Esophagus squamous epithelium (tissue), 4 donors: ENCODE data around the gene LMAN2L.

ENCODE experiments used
- POLR2A ChIP-seq, 4 donors: fragments of 450-650 bp; IDR thresholded peaks; one replicate each; pipeline ENCODE4 v1.6.1; 2017; ENCODE audit warnings: antibody characterized with exemption in 4 of 4, mild to moderate bottlenecking in 4 of 4, moderate library complexity in 3 of 4
- TF ChIP-seq, protein P1 (sequence below), 6 experiments: fragments of 450-650 bp in 4 of 6; fragments of 200-600 bp in 2 of 6; sonication (generic) in 2 of 6; IDR thresholded peaks; one replicate each; pipeline ENCODE4 v1.5.1; 2016 to 2019; ENCODE audit warnings: antibody characterized with exemption in 6 of 6, mild to moderate bottlenecking in 4 of 6, moderate library complexity in 4 of 6

DNA sequence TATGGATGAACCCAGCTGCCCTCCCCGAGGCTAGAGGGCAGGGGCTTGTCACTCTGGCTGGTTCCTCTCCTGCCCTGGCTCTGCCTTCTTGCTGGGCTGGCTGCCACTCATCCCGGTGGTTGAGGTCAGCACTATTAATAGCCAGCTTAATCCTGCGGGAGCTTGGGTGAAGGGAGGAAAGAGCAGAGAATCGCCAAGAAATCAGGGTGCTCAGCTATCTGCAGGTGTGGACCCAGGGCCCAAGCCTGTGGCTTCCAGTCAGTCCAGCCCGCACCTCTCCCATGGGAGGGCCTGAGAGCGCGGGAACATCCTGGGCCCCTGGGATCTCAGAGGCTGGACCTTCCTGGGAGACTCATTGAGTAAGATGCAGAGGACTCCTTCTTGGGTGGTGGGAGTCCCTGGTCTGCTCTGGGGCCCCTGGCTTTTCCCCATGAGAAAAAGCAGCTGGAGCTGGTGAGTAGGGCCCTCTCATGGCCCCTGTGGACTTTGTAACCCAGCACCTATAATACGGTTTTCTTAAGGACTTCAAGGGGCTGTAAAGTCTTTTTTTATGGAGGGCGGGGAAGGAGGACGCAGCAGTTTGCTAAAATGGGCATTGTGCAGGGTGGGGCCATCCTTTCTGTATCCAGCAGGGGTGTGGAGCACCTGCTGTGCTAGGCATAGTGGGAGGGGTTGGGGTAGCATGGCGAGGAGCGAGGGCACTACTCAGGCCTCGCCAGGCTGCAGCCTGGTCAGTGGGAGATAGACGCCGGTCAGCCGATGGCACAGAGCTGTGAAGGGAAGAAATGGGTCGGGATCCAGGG, 48.8 kb upstream of the LMAN2L start:
- no peak for TF ChIP-seq POLR2A (IDR thresholded peaks at IDR 0.05)
- TF ChIP-seq, protein P1, sequence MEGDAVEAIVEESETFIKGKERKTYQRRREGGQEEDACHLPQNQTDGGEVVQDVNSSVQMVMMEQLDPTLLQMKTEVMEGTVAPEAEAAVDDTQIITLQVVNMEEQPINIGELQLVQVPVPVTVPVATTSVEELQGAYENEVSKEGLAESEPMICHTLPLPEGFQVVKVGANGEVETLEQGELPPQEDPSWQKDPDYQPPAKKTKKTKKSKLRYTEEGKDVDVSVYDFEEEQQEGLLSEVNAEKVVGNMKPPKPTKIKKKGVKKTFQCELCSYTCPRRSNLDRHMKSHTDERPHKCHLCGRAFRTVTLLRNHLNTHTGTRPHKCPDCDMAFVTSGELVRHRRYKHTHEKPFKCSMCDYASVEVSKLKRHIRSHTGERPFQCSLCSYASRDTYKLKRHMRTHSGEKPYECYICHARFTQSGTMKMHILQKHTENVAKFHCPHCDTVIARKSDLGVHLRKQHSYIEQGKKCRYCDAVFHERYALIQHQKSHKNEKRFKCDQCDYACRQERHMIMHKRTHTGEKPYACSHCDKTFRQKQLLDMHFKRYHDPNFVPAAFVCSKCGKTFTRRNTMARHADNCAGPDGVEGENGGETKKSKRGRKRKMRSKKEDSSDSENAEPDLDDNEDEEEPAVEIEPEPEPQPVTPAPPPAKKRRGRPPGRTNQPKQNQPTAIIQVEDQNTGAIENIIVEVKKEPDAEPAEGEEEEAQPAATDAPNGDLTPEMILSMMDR (IDR thresholded peaks at IDR 0.05), result no peak
